Mucosa of stomach (tissue), 1 donor: ENCODE data around the gene HMGN1.
A peak's percentile ranks its signal among the peaks of the same experiment; 100 is the strongest.

Experiments
- H3K27me3 ChIP-seq: one replicate; pipeline ENCODE4 v1.7.0; 2013; ENCODE audit warnings: mild to moderate bottlenecking, low read length; ENCODE audit not compliant: control insufficient read depth, insufficient read depth
- H3K36me3 ChIP-seq: one replicate; pipeline ENCODE4 v1.7.0; 2013; ENCODE audit warnings: low read length; ENCODE audit not compliant: control insufficient read depth, insufficient read depth
- H3K4me1 ChIP-seq: one replicate; pipeline ENCODE4 v1.7.0; 2013; ENCODE audit warnings: mild to moderate bottlenecking, low read length; ENCODE audit not compliant: control insufficient read depth, insufficient read depth
- H3K4me3 ChIP-seq: one replicate; pipeline ENCODE4 v1.7.0; 2013; ENCODE audit warnings: low read length
- H3K9ac ChIP-seq: one replicate; pipeline ENCODE4 v1.7.0; 2013; ENCODE audit warnings: mild to moderate bottlenecking, low read length, moderate library complexity
- H3K9me3 ChIP-seq: one replicate; pipeline ENCODE4 v1.7.0; 2013; ENCODE audit warnings: mild to moderate bottlenecking, low read length, moderate library complexity; ENCODE audit not compliant: control insufficient read depth
- donor health status: Pancreatic carcinoma.

The HMGN1 gene

DNA sequence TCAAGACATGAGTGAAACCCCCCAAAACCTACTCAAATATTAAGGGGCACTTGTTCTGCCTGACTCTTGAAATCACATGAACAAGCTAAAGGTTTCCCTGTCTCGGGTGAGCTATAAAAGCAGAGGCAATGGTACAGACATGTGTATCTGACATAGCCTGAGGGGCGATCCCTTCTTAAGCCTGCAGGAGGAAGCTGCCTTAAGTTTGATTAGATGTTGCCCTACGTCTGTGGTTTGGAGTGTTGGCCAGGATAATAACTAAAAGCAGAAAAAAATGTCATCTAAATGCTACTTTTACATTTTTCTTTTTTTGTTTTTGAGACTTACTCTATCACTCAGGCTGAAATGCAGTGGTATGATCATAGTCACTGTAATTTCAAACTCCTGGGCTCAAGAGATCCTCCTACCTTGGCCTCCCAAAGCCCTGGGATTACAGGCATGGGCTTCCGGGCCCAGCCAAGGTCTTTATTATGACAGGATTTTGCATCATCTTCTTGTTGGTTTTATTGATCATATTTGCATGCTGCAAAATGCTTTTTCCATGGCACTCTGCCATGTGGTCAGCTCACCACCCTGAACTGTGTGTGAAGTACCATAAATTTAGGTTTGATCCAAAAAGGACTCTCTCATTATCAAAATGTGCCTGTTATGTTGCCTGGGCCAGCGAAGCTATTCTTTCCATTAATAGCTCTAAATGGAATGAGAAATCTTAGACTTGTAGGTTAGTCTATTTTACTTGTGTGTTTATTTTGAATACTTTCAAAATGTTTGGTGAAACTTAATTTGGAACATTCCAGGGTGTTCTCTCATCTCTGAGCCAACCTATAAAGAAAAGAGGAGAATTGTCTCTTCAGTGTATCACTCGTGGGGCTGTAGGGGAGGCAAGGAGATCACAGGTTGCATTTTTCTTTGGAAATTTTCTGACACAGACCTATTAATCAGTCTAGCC, 15.0 kb upstream of the HMGN1 start:
- Histone ChIP-seq H3K4me1 (no peaks in the 10 kb centered on the region), H3K27me3 (no peaks in the 10 kb centered on the region), H3K36me3 (no peaks in the 10 kb centered on the region), H3K9ac (no peak overlapping the region), H3K9me3 (no peaks in the 10 kb centered on the region), H3K4me3 (no peak overlapping the region)

DNA sequence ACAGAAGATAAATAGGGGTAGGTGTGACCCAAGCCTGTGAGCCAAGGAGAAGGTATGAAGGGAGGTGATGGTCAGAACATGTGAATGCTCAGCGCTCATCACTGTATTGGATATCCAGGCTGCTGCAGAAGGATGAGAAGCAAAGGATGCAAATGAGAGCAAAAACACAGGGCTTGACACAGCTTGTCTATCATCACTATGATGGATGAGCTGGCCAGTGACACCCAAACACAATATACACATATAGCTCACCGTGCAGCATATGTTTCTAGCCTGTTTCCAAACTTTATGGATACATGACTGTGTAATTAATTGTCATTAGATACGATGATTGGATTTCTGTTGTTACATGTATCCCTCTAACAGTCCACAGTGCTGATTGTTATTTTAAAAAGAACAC, 13.8 kb upstream of the HMGN1 start:
- no peaks in the 10 kb centered on the region for H3K27me3 ChIP-seq
- H3K4me3 ChIP-seq, result no peak overlapping the region
- H3K4me1 ChIP-seq, result no peaks in the 10 kb centered on the region
- H3K9me3 ChIP-seq, result no peaks in the 10 kb centered on the region
- no peak overlapping the region for H3K9ac ChIP-seq
- no peaks in the 10 kb centered on the region for H3K36me3 ChIP-seq

DNA sequence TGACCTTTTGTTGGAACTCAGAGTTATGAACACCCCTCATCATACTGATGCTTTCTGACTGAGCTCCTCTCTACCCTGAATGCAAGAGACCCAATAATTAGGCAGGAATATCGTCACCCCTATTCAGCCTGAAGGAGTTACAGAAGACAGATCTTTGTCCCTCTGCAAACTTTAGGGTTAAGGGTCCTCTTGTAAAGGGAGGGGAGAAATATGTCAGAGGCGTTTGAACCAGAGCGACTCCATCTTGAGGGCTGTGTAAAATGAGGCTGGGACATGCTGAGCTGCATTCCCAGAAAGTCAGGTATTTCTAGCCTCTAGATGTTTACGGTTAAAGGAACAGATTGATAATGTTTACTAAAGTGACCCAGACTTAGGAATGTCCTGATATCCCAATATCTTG, 10.5 kb upstream of the HMGN1 start:
- Histone ChIP-seq H3K9ac (no peak overlapping the region), H3K4me3 (no peak overlapping the region)

DNA sequence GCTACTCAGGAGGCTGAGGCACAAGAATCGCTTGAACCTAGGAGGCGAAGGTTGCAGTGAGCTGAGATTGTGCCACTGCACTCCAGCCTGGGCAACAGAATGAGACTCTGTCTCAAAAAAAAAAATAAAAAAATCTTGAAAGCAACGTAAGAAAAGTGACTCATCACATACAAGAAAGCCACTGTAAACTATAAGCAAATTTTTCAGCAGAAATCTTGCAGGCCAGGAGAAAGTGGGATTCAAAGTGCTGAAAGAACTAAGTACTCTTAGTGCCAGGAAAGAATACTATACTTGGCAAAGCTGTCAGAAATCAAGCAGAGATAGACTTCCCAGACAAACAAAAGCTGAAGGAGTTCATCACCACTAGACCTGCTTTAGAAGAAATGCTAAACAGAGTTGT, 4.4 kb upstream of the HMGN1 start:
- no peaks in the 10 kb centered on the region for H3K9me3 ChIP-seq
- H3K4me3 ChIP-seq, result no peak overlapping the region
- no peaks in the 10 kb centered on the region for H3K27me3 ChIP-seq
- peaks cover 8% of the 10 kb centered on the region for H3K4me1 ChIP-seq
- no peaks in the 10 kb centered on the region for H3K36me3 ChIP-seq
- H3K9ac ChIP-seq, result no peak overlapping the region

More for the DNA sequence above, 10.5 kb upstream of the HMGN1 start:
- H3K4me1 ChIP-seq, result no peaks in the 10 kb centered on the region
- H3K36me3 ChIP-seq, result no peaks in the 10 kb centered on the region
- no peaks in the 10 kb centered on the region for H3K9me3 ChIP-seq
- H3K27me3 ChIP-seq, result no peaks in the 10 kb centered on the region

DNA sequence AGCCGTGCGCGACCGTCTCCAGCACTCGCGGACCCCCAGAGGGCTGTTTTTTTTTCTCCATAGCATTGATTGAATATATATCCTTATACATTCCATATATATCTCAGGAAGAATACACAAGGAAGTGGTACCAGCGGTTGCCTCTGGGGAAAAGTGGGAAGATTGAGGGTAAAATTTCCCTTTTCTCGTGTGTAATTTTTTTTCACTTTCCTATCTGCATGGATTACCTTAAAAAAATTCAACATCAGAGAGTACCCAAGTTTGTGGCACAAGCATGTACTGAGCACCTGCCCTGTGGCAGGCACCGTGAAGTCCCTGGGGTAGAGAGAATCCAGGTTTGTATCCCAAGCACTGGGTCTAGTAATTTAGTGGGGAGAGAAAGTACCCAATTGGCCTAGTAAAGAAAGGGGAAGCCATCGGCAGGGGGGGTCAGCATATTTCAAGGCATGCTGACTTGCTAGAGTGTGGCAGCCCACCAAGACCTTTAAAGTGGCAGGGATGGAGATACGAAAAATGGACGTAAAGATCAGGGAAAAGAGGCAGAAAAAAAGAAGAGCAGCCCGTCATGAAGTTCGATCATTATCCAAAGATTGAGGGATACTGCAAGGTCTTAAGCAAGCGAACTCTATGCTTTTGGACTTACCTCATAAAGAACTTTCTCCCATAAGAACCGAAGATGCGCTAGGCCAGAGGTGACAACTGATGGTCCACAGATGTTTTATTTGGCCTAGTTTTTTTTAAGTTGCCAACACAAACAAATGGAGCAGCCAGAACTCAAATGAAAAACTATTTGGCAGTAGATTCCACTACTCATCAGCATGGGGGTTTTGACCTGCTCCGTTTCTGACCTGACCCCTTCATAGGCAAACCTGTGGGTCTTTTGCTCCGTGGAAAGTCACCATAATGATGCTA, 1.5 kb upstream of the HMGN1 start:
- Histone ChIP-seq H3K9me3 (no peaks in the 10 kb centered on the region), H3K4me3 (peak overlapping the region; percentile 48), H3K27me3 (no peaks in the 10 kb centered on the region), H3K9ac (peak overlapping the region; percentile 88), H3K4me1 (peaks cover 24% of the 10 kb centered on the region), H3K36me3 (no peaks in the 10 kb centered on the region)

DNA sequence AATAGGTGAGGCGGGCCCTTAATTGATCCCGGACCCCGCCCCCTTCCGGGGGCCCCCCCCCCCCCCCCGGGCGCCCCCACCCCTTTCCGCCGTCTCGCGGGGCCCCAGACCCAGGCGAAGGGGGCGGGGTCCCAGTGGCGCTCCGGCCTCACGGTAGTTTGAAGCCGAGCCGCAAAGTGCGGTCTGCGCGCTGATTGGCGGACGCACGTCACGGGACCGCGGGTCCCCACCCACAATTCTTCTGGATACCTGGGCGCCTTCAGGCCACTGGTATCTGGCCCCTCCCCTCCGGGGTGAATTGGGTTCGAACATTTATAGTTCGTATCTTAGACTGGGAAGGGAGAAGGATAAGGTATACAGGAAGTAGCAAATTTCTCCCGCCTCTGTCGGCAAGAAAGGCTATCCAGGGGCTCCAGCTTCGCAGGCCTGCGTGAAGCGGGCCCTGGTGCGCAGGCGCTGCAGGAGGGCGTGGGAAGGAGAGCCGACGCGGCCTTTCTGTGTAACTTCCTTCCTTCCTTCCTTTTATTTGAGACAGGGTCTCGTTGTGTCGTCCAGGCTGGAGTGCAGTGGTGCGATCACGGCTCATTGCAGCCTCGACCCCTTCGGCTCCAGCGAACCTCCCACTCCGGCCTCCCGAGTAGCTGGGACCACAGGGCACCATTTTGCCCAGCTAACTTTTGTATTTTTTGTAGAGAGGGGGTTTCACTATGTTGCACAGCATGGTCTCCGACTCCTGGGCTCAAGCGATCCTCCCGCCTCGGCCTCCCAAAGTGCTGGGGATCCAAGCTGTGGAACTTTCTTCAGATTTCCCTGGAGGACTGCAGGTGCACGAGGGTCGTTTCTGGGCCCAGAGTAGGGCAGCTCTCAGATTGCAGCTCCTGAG, 564 bp upstream of the HMGN1 start:
- no peaks in the 10 kb centered on the region for H3K27me3 ChIP-seq
- peak overlapping the region; percentile 88 for H3K9ac ChIP-seq
- H3K4me3 ChIP-seq, result peak overlapping the region; percentile 48
- no peaks in the 10 kb centered on the region for H3K9me3 ChIP-seq
- H3K36me3 ChIP-seq, result no peaks in the 10 kb centered on the region
- H3K4me1 ChIP-seq, result peaks cover 25% of the 10 kb centered on the region

DNA sequence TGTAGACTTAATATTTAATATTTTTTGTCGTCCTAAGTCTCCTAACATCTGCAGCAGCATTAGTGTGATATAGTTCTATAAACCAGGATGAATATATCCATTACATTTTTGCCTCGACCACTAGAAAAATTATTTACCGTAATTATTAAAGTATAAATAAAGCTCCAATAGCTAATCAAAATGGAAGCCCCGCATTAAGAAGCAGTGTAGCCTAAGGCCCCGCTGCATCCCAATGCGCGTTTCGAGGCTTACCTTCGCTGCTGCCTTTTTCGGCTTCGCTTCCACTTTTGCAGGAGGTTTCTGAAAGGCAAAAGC, 891 bp downstream of the HMGN1 start:
- Histone ChIP-seq H3K36me3 (no peaks in the 10 kb centered on the region), H3K4me1 (peaks cover 25% of the 10 kb centered on the region), H3K27me3 (no peaks in the 10 kb centered on the region)

DNA sequence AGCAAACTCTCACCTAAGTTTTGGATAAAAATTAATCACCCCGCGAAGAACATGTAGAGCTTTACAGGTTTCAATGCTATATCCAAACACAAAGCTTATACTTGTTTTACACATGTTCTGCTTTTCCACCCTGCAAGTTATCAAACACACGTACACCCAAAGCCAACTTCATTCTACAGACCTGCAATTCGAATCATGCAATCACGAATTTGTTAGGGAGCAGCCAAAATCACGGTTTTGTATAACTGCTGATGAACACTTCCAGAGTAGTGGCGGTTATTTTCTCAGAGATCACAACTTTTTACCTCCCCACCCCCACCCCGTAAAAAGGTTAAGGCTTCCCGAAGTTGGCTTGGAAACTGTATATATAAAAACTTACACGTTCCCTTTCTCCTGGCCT, 1.4 kb downstream of the HMGN1 start:
- Histone ChIP-seq H3K36me3 (no peaks in the 10 kb centered on the region), H3K4me3 (peak overlapping the region; percentile 76), H3K9me3 (no peaks in the 10 kb centered on the region), H3K27me3 (no peaks in the 10 kb centered on the region), H3K4me1 (peaks cover 25% of the 10 kb centered on the region), H3K9ac (peak overlapping the region; percentile 83)

More for the DNA sequence above, 891 bp downstream of the HMGN1 start:
- no peaks in the 10 kb centered on the region for H3K9me3 ChIP-seq
- H3K9ac ChIP-seq, result peak overlapping the region; percentile 83
- H3K4me3 ChIP-seq, result peak overlapping the region; percentile 76

DNA sequence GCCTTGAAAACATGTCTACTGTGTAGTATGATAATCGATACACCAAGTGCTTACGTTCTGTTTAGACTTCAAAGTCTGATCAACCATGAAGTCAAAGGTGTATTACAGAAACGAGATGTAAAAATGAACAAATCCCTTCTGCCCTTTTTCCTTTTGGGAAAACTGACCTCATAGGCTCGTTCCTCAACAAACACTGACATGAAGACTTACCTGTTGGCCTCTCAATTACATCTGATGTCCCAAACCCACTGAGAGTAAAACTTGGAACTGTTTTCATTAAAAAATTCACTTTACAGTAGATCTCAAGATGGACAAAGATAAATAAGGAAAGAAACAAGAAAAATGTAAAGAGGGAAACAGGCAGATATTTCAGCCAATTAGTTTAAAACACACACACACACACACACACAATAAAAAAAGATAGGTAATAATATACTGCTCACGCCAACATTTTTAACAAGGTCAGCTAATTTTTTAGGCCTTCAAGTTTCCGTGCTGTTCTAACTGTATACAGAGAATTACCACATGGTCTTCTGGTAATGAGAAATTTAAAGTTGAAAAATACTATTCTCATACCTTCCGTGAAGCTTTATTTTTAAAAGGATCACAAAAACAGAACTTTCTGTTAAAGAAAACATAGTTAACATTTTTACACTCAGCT, 2.1 kb downstream of the HMGN1 start:
- H3K36me3 ChIP-seq, result no peaks in the 10 kb centered on the region
- no peaks in the 10 kb centered on the region for H3K27me3 ChIP-seq
- H3K4me3 ChIP-seq, result no peak overlapping the region
- H3K4me1 ChIP-seq, result peaks cover 25% of the 10 kb centered on the region
- H3K9me3 ChIP-seq, result no peaks in the 10 kb centered on the region
- peak overlapping the region; percentile 11 for H3K9ac ChIP-seq

DNA sequence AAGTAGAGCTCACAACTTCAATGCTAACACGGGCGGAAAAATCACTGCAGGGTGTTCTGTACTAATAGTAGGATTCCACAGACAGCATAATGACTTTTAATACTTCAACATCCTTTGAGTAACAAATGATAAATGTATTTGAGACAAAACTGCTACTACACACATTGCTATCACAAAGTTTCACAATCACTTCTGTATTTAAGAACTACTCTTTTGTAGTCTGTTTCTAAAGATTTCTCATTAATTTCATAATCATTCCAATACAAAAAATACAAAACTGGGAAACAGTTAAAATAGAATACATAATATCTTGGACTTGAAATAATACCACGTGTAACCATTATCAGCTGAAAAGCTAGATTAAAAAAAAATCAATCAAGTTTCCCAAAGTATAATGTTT, 2.7 kb downstream of the HMGN1 start:
- Histone ChIP-seq H3K27me3 (no peaks in the 10 kb centered on the region), H3K4me3 (no peak overlapping the region), H3K4me1 (peaks cover 25% of the 10 kb centered on the region), H3K9me3 (no peaks in the 10 kb centered on the region), H3K9ac (peak overlapping the region; percentile 11), H3K36me3 (no peaks in the 10 kb centered on the region)

DNA sequence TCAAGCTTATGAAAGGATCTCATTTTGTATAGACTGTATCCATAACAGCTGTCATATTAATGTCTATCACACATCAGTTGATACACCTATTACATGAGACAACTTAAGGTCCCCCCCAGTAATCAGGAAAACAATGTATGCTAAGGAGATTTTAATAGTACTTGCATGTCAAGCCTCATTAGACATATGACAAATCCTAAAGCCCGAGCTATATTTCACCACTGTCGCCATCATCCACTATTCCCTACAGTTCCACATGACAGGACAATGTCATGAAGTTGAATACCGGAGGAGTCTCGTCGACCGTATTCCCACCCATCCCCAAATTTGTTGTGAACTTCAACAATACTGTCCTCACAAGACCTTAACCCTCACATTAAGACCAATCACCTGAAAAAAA, 3.4 kb downstream of the HMGN1 start:
- Histone ChIP-seq H3K4me3 (no peak overlapping the region), H3K9ac (no peak overlapping the region), H3K36me3 (no peaks in the 10 kb centered on the region), H3K4me1 (peaks cover 24% of the 10 kb centered on the region), H3K9me3 (no peaks in the 10 kb centered on the region), H3K27me3 (no peaks in the 10 kb centered on the region)
